Trophoblast cell (in vitro differentiated cells and primary cell): Measurements from ENCODE around the gene LBH.

ENCODE experiments used
- DNase-seq, 2 donors: peaks; one replicate each; pipeline ENCODE4 v3.0.0-alpha.2; 2016
- H2AFZ ChIP-seq: 2 replicates; pipeline ENCODE4 v1.6.1; 2013; ENCODE audit warnings: low read length, moderate library complexity, mild to moderate bottlenecking; ENCODE audit not compliant: insufficient read depth, poor library complexity
- H2AK5ac ChIP-seq: 2 replicates; pipeline ENCODE4 v1.6.1; 2013; ENCODE audit warnings: mild to moderate bottlenecking, low read length
- H2BK120ac ChIP-seq: 2 replicates; pipeline ENCODE4 v1.6.1; 2013; ENCODE audit warnings: low read length, mild to moderate bottlenecking, moderate library complexity; ENCODE audit not compliant: insufficient read depth, poor library complexity
- H2BK12ac ChIP-seq: 2 replicates; pipeline ENCODE4 v1.6.1; 2013; ENCODE audit warnings: mild to moderate bottlenecking, low read length, moderate library complexity
- H2BK5ac ChIP-seq: 2 replicates; pipeline ENCODE4 v1.6.1; 2013; ENCODE audit warnings: low read length, low read depth, moderate library complexity, mild to moderate bottlenecking; ENCODE audit not compliant: poor library complexity
- H3K14ac ChIP-seq: 2 replicates; pipeline ENCODE4 v1.6.1; 2013; ENCODE audit warnings: mild to moderate bottlenecking, low read length
- H3K18ac ChIP-seq: 2 replicates; pipeline ENCODE4 v1.6.1; 2013; ENCODE audit warnings: mild to moderate bottlenecking, low read length
- H3K23ac ChIP-seq: 2 replicates; pipeline ENCODE4 v1.6.1; 2013; ENCODE audit warnings: low read length
- H3K27ac ChIP-seq: 2 replicates; pipeline ENCODE4 v1.5.1; 2013; ENCODE audit warnings: low read depth, mild to moderate bottlenecking, inconsistent platforms, low read length, moderate library complexity
- H3K27me3 ChIP-seq: 2 replicates; pipeline ENCODE4 v1.6.1; 2013; ENCODE audit warnings: inconsistent platforms, mild to moderate bottlenecking, low read length, moderate library complexity; ENCODE audit not compliant: insufficient read depth
- H3K36me3 ChIP-seq, 2 experiments: 1 replicate in 1 of 2; 2 replicates in 1 of 2; pipeline ENCODE4 v1.6.1; 2013; ENCODE audit warnings: low read length in 2 of 2, mild to moderate bottlenecking in 2 of 2, moderate library complexity in 1 of 2; ENCODE audit not compliant: insufficient read depth in 2 of 2, control insufficient read depth in 1 of 2
- H3K4ac ChIP-seq: 2 replicates; pipeline ENCODE4 v1.6.1; 2013; ENCODE audit warnings: low read depth, mild to moderate bottlenecking, low read length, moderate library complexity
- H3K4me1 ChIP-seq, 2 experiments: 1 replicate in 1 of 2; 2 replicates in 1 of 2; pipeline ENCODE4 v1.6.1; 2013; ENCODE audit warnings: low read length in 2 of 2, mild to moderate bottlenecking in 2 of 2, moderate library complexity in 1 of 2; ENCODE audit not compliant: insufficient read depth in 2 of 2, control insufficient read depth in 1 of 2
- H3K4me2 ChIP-seq: 2 replicates; pipeline ENCODE4 v1.6.1; 2013; ENCODE audit warnings: inconsistent platforms, mild to moderate bottlenecking, low read length, moderate library complexity
- H3K4me3 ChIP-seq: 2 replicates; pipeline ENCODE4 v1.5.1; 2013; ENCODE audit warnings: mild to moderate bottlenecking, low read depth, low read length, inconsistent platforms
- H3K79me1 ChIP-seq: one replicate; pipeline ENCODE4 v1.6.1; 2013; ENCODE audit warnings: low read length
- H3K79me2 ChIP-seq: 2 replicates; pipeline ENCODE4 v1.6.1; 2013; ENCODE audit warnings: low read length, mild to moderate bottlenecking; ENCODE audit not compliant: control insufficient read depth, insufficient read depth, poor library complexity
- H3K9ac ChIP-seq: 2 replicates; pipeline ENCODE4 v1.6.1; 2013; ENCODE audit warnings: mild to moderate bottlenecking, low read length
- H3K9me3 ChIP-seq: 2 replicates; pipeline ENCODE4 v1.6.1; 2013; ENCODE audit warnings: low read depth, mild to moderate bottlenecking, control low read depth, inconsistent platforms, low read length; ENCODE audit not compliant: insufficient read depth
- H4K12ac ChIP-seq: 2 replicates; pipeline ENCODE4 v1.6.1; 2013; ENCODE audit warnings: low read depth, mild to moderate bottlenecking, low read length, moderate library complexity
- H4K8ac ChIP-seq: 2 replicates; pipeline ENCODE4 v1.6.1; 2013; ENCODE audit warnings: low read depth, mild to moderate bottlenecking, low read length, moderate library complexity
- H4K91ac ChIP-seq: one replicate; pipeline ENCODE4 v1.6.1; 2013; ENCODE audit warnings: low read depth, mild to moderate bottlenecking, low read length, moderate library complexity
- WGBS: extraction: QIAGEN DNeasy Blood & Tissue Kit; methylation state at CpG from one replicate; pipeline ENCODE4 v1.1.7; 2013; ENCODE audit warnings: missing lambda C conversion rate; ENCODE audit not compliant: insufficient read length, insufficient coverage; ENCODE audit errors: extremely low coverage; 5-methylcytosine and 5-hydroxymethylcytosine counted together

The LBH gene

GRCh38 chr2:30266051-30266621 is 34.8 kb downstream of the LBH start:
- no peak overlapping the region for H3K4ac ChIP-seq
- no peak overlapping the region for H3K23ac ChIP-seq
- no CpG with 5 or more reads among the region's 7 CpGs for WGBS
- no peak overlapping the region for H2AK5ac ChIP-seq
- no peaks in the 10 kb centered on the region for H3K79me2 ChIP-seq
- H3K18ac ChIP-seq = no peak overlapping the region
- H3K9ac ChIP-seq = no peak overlapping the region
- H3K4me2 ChIP-seq = no peak overlapping the region
- H2AFZ ChIP-seq = no peak overlapping the region
- peaks cover 2% of the 10 kb centered on the region for H3K9me3 ChIP-seq
- no peak overlapping the region for H3K4me3 ChIP-seq
- no peaks in the 10 kb centered on the region for H3K4me1 ChIP-seq
- H2BK5ac ChIP-seq = no peak overlapping the region
- H3K27ac ChIP-seq = no peak overlapping the region
- H2BK120ac ChIP-seq = no peak overlapping the region
- no peak overlapping the region for H4K91ac ChIP-seq
- H3K14ac ChIP-seq = no peak overlapping the region
- no peak overlapping the region for H4K8ac ChIP-seq
- H3K36me3 ChIP-seq = no peaks in the 10 kb centered on the region
- no peak overlapping the region for H2BK12ac ChIP-seq
- no peak for DNase-seq
- no peaks in the 10 kb centered on the region for H3K27me3 ChIP-seq
- no peak overlapping the region for H4K12ac ChIP-seq
- H3K79me1 ChIP-seq = no peaks in the 10 kb centered on the region

- H2AK5ac ChIP-seq = no peak overlapping the region
- H3K79me1 ChIP-seq = no peaks in the 10 kb centered on the region
- no CpG with 5 or more reads among the region's 5 CpGs for WGBS
- no peak overlapping the region for H3K27ac ChIP-seq
- H3K4me1 ChIP-seq = no peaks in the 10 kb centered on the region
- peaks cover 2% of the 10 kb centered on the region for H3K9me3 ChIP-seq
- H3K4me2 ChIP-seq = no peak overlapping the region
- H2BK5ac ChIP-seq = no peak overlapping the region
- no peak overlapping the region for H2BK120ac ChIP-seq
- H3K14ac ChIP-seq = no peak overlapping the region
- H3K18ac ChIP-seq = no peak overlapping the region
- H3K9ac ChIP-seq = no peak overlapping the region
- H3K4me3 ChIP-seq = no peak overlapping the region
- no peak overlapping the region for H4K8ac ChIP-seq
- H3K36me3 ChIP-seq = no peaks in the 10 kb centered on the region
- no peak overlapping the region for H4K12ac ChIP-seq
- no peaks in the 10 kb centered on the region for H3K27me3 ChIP-seq
- no peak overlapping the region for H3K4ac ChIP-seq
- no peak overlapping the region for H3K23ac ChIP-seq
- no peak for DNase-seq
- H4K91ac ChIP-seq = no peak overlapping the region
- no peak overlapping the region for H2BK12ac ChIP-seq
- no peaks in the 10 kb centered on the region for H3K79me2 ChIP-seq
- no peak overlapping the region for H2AFZ ChIP-seq
Observed at GRCh38 chr2:30266705-30267104, 35.4 kb downstream of the LBH start.

- no peaks in the 10 kb centered on the region for H3K9me3 ChIP-seq
- H3K4me3 ChIP-seq = no peak overlapping the region
Observed at GRCh38 chr2:30267161-30267975, 36.0 kb downstream of the LBH start.

GRCh38 chr2:30268296-30268871 is 37.0 kb downstream of the LBH start:
- WGBS = no CpG with 5 or more reads among the region's 5 CpGs

More at GRCh38 chr2:30267161-30267975, 36.0 kb downstream of the LBH start:
- Histone ChIP-seq H3K27ac (no peak overlapping the region), H3K4ac (no peak overlapping the region), H2BK5ac (no peak overlapping the region), H2AFZ (no peak overlapping the region), H3K4me1 (no peaks in the 10 kb centered on the region), H3K18ac (no peak overlapping the region), H4K12ac (no peak overlapping the region), H3K79me1 (no peaks in the 10 kb centered on the region), H4K91ac (no peak overlapping the region), H3K27me3 (no peaks in the 10 kb centered on the region), H3K79me2 (no peaks in the 10 kb centered on the region), H3K36me3 (no peaks in the 10 kb centered on the region), H3K4me2 (no peak overlapping the region), H3K23ac (no peak overlapping the region), H2BK12ac (no peak overlapping the region), H2BK120ac (no peak overlapping the region), H2AK5ac (no peak overlapping the region), H3K9ac (no peak overlapping the region), H4K8ac (no peak overlapping the region), H3K14ac (no peak overlapping the region)
- WGBS = no CpG with 5 or more reads among the region's 13 CpGs
- no peak for DNase-seq

More at GRCh38 chr2:30268296-30268871, 37.0 kb downstream of the LBH start:
- H3K23ac ChIP-seq = no peak overlapping the region
- H3K9me3 ChIP-seq = no peaks in the 10 kb centered on the region
- H3K9ac ChIP-seq = no peak overlapping the region
- H2BK5ac ChIP-seq = no peak overlapping the region
- no peak overlapping the region for H4K91ac ChIP-seq
- H2BK120ac ChIP-seq = no peak overlapping the region
- no peak overlapping the region for H2AFZ ChIP-seq
- no peak overlapping the region for H3K4me3 ChIP-seq
- H3K4me1 ChIP-seq = peaks cover 5% of the 10 kb centered on the region in 2 experiments
- no peak overlapping the region for H2BK12ac ChIP-seq
- no peak overlapping the region for H3K27ac ChIP-seq
- no peaks in the 10 kb centered on the region for H3K79me1 ChIP-seq
- no peak overlapping the region for H2AK5ac ChIP-seq
- H3K18ac ChIP-seq = no peak overlapping the region
- no peaks in the 10 kb centered on the region for H3K36me3 ChIP-seq
- no peak overlapping the region for H3K4me2 ChIP-seq
- no peaks in the 10 kb centered on the region for H3K27me3 ChIP-seq
- no peaks in the 10 kb centered on the region for H3K79me2 ChIP-seq
- no peak overlapping the region for H3K4ac ChIP-seq
- H4K12ac ChIP-seq = no peak overlapping the region
- DNase-seq = peak; percentile 74 to 75
- no peak overlapping the region for H3K14ac ChIP-seq
- no peak overlapping the region for H4K8ac ChIP-seq
